WTC11 (cell line): ENCODE data around the gene FERMT2. TPM values are rescaled to one million over a fixed set of nuclear protein-coding genes. Genes with fewer than 3 reads are reported as not detected.

Experiments
- ATAC-seq: fragments of 200-7000 bp; cut with Tn5 transposase; 2 replicates; pipeline ENCODE4 v1.10.0; 2021; ENCODE audit warnings: mild to moderate bottlenecking, moderate library complexity
- CTCF ChIA-PET: fragments of 300-600 bp; sonication (Branson Sonifier 250); formaldehyde crosslinking; loops from one replicate; lab custom pipeline; 2021; ENCODE audit warnings: antibody characterized with exemption; lab: Charles Lee
- POLR2A ChIA-PET: fragments of 350-600 bp; sonication (Branson Sonifier 250); formaldehyde crosslinking; loops from one replicate; lab custom pipeline; 2021; ENCODE audit warnings: antibody characterized with exemption; lab: Charles Lee
- DNase-seq: peaks from one replicate; pipeline ENCODE4 v3.0.0; 2021; ENCODE audit warnings: low spot score
- H3K27ac Mint-ChIP-seq: 2 replicates; pipeline ENCODE4 v1.8.0; 2021; ENCODE audit warnings: mixed read lengths
- H3K27me3 Mint-ChIP-seq: 2 replicates; pipeline ENCODE4 v1.8.0; 2021; ENCODE audit warnings: low read depth, mild to moderate bottlenecking, moderate library complexity, mixed read lengths
- H3K36me3 Mint-ChIP-seq: 2 replicates; pipeline ENCODE4 v1.8.0; 2021; ENCODE audit warnings: mixed read lengths
- H3K4me1 Mint-ChIP-seq: 2 replicates; pipeline ENCODE4 v1.8.0; 2022; ENCODE audit warnings: mixed read lengths
- H3K4me3 Mint-ChIP-seq: 2 replicates; pipeline ENCODE4 v1.8.0; 2021; ENCODE audit warnings: mild to moderate bottlenecking, moderate library complexity, mixed read lengths
- H3K9me3 Mint-ChIP-seq: 2 replicates; pipeline ENCODE4 v1.8.0; 2021; ENCODE audit warnings: mixed read lengths
- CBFB ChIP-seq: sonication (generic); formaldehyde crosslinking; IDR thresholded peaks from 2 replicates; pipeline ENCODE4 v1.8.1; 2022; ENCODE audit warnings: mild to moderate bottlenecking, low read depth, missing genetic modification reagents
- HMGA2 ChIP-seq: fragments of 250-450 bp; sonication (Bioruptor Pico); IDR thresholded peaks from 2 replicates; pipeline ENCODE4 v1.4.0; 2021; ENCODE audit warnings: mild to moderate bottlenecking, moderate library complexity
- MYBL2 ChIP-seq: sonication (generic); formaldehyde crosslinking; IDR thresholded peaks from 2 replicates; pipeline ENCODE4 v1.8.1; 2023; ENCODE audit warnings: mild to moderate bottlenecking, moderate library complexity, missing genetic modification reagents
- OVOL2 ChIP-seq: fragments of 250-450 bp; sonication (Bioruptor Pico); IDR thresholded peaks from 2 replicates; pipeline ENCODE4 v1.9.0; 2021; ENCODE audit warnings: mild to moderate bottlenecking, borderline replicate concordance
- RELA ChIP-seq: sonication (generic); formaldehyde crosslinking; IDR thresholded peaks from 2 replicates; pipeline ENCODE4 v1.8.1; 2022; ENCODE audit warnings: missing genetic modification reagents, mild to moderate bottlenecking, borderline replicate concordance
- SMAD3 ChIP-seq: sonication (generic); formaldehyde crosslinking; IDR thresholded peaks from 2 replicates; pipeline ENCODE4 v1.8.0; 2022; ENCODE audit warnings: missing genetic modification reagents, mild to moderate bottlenecking, borderline replicate concordance
- ZNF121 ChIP-seq: sonication (generic); formaldehyde crosslinking; IDR thresholded peaks from 2 replicates; pipeline ENCODE4 v1.8.0; 2023; ENCODE audit warnings: missing genetic modification reagents
- ZNF138 ChIP-seq: sonication (generic); formaldehyde crosslinking; conservative IDR thresholded peaks from 2 replicates; pipeline ENCODE4 v1.8.1; 2022; ENCODE audit warnings: mild to moderate bottlenecking, moderate library complexity, missing genetic modification reagents
- ZNF219 ChIP-seq: sonication (generic); formaldehyde crosslinking; IDR thresholded peaks from 2 replicates; pipeline ENCODE4 v1.8.0; 2023; ENCODE audit warnings: missing genetic modification reagents, mild to moderate bottlenecking, borderline replicate concordance
- ZNF396 ChIP-seq: fragments of 250-450 bp; sonication (Bioruptor Pico); IDR thresholded peaks from 2 replicates; pipeline ENCODE4 v1.8.0; 2021; ENCODE audit warnings: mild to moderate bottlenecking, moderate library complexity, borderline replicate concordance
- total RNA-seq: library from RNA; stranded (reverse); gene quantifications from 3 replicates; pipeline ENCODE4 v1.2.3, GENCODE V29; 2021
- TF ChIP-seq, protein P1 (sequence below): sonication (generic); formaldehyde crosslinking; IDR thresholded peaks from 2 replicates; pipeline ENCODE4 v1.8.0; 2022; ENCODE audit warnings: mild to moderate bottlenecking, missing genetic modification reagents
- TF ChIP-seq, protein P2 (sequence below): fragments of 250-450 bp; sonication (Bioruptor Pico); IDR thresholded peaks from 2 replicates; pipeline ENCODE4 v1.9.0; 2021; ENCODE audit warnings: moderate library complexity, mild to moderate bottlenecking, inconsistent platforms, borderline replicate concordance
- TF ChIP-seq, protein P3 (sequence below): sonication (generic); formaldehyde crosslinking; IDR thresholded peaks from 2 replicates; pipeline ENCODE4 v1.8.0; 2022; ENCODE audit warnings: mild to moderate bottlenecking, missing genetic modification reagents
- TF ChIP-seq, protein P4 (sequence below): fragments of 250-450 bp; sonication (Bioruptor Pico); conservative IDR thresholded peaks from 2 replicates; pipeline ENCODE4 v1.9.0; 2021; ENCODE audit warnings: mild to moderate bottlenecking
- TF ChIP-seq, protein P5 (sequence below): fragments of 250-450 bp; sonication (Bioruptor Pico); IDR thresholded peaks from 2 replicates; pipeline ENCODE4 v2.1.2; 2022; ENCODE audit warnings: mild to moderate bottlenecking, moderate library complexity
- TF ChIP-seq, protein P6 (sequence below): sonication (generic); formaldehyde crosslinking; IDR thresholded peaks from 2 replicates; pipeline ENCODE4 v1.8.1; 2022; ENCODE audit warnings: missing genetic modification reagents, borderline replicate concordance

Gene FERMT2
- total RNA-seq, 1 experiment from 2014 or later, result 92.8 TPM

DNA sequence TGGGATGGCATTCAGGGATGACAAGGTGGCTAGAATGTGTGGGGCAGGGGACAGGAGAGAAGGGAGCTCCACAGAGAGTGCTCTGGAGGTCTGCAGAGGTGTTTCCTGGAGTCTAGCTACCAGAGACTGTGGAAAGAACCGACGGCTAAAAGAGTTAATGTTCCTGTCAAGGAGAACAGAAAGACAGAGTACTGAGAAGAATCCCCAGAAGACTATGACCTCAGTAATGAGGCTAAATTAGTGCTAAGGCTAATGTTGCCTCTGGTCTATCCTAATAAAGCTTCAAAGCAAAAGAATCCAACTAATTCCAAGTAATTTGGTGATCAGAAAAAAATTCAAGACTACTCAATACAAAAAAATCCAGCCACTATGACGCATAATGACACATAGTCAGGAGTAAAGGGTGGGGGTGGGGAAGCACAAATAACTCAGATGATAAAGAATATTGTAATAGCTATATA lies 44.7 kb downstream of the FERMT2 start:
- Mint-ChIP-seq H3K27ac (peak overlapping the region; percentile 60; the same call in 1 of the 2 replicates), H3K4me1 (peaks cover 31% of the 10 kb centered on the region), H3K9me3 (no peaks in the 10 kb centered on the region), H3K27me3 (no peaks in the 10 kb centered on the region), H3K36me3 (peaks cover 5% of the 10 kb centered on the region), H3K4me3 (no peak overlapping the region)
- POLR2A ChIA-PET, result no interaction called here
- CTCF ChIA-PET, result no interaction called here
- no peak for DNase-seq
- TF ChIP-seq, protein P1, sequence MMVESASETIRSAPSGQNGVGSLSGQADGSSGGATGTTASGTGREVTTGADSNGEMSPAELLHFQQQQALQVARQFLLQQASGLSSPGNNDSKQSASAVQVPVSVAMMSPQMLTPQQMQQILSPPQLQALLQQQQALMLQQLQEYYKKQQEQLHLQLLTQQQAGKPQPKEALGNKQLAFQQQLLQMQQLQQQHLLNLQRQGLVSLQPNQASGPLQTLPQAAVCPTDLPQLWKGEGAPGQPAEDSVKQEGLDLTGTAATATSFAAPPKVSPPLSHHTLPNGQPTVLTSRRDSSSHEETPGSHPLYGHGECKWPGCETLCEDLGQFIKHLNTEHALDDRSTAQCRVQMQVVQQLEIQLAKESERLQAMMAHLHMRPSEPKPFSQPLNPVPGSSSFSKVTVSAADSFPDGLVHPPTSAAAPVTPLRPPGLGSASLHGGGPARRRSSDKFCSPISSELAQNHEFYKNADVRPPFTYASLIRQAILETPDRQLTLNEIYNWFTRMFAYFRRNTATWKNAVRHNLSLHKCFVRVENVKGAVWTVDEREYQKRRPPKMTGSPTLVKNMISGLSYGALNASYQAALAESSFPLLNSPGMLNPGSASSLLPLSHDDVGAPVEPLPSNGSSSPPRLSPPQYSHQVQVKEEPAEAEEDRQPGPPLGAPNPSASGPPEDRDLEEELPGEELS (CRISPR knock-in tag), result no peak
- TF ChIP-seq CBFB (CRISPR knock-in tag), result no peak
- TF ChIP-seq, protein P2, sequence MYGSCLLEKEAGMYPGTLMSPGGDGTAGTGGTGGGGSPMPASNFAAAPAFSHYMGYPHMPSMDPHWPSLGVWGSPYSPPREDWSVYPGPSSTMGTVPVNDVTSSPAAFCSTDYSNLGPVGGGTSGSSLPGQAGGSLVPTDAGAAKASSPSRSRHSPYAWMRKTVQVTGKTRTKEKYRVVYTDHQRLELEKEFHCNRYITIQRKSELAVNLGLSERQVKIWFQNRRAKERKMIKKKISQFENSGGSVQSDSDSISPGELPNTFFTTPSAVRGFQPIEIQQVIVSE (CRISPR knock-in tag), result no peak
- no peak for TF ChIP-seq ZNF138 (CRISPR knock-in tag)
- TF ChIP-seq HMGA2, result no peak
- TF ChIP-seq, protein P3, sequence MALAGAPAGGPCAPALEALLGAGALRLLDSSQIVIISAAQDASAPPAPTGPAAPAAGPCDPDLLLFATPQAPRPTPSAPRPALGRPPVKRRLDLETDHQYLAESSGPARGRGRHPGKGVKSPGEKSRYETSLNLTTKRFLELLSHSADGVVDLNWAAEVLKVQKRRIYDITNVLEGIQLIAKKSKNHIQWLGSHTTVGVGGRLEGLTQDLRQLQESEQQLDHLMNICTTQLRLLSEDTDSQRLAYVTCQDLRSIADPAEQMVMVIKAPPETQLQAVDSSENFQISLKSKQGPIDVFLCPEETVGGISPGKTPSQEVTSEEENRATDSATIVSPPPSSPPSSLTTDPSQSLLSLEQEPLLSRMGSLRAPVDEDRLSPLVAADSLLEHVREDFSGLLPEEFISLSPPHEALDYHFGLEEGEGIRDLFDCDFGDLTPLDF, result no peak
- no peak for TF ChIP-seq RELA
- TF ChIP-seq OVOL2 (CRISPR knock-in tag), result no peak
- no peak for TF ChIP-seq ZNF396 (CRISPR knock-in tag)
- TF ChIP-seq ZNF219 (CRISPR knock-in tag), result no peak
- no peak for ATAC-seq

DNA sequence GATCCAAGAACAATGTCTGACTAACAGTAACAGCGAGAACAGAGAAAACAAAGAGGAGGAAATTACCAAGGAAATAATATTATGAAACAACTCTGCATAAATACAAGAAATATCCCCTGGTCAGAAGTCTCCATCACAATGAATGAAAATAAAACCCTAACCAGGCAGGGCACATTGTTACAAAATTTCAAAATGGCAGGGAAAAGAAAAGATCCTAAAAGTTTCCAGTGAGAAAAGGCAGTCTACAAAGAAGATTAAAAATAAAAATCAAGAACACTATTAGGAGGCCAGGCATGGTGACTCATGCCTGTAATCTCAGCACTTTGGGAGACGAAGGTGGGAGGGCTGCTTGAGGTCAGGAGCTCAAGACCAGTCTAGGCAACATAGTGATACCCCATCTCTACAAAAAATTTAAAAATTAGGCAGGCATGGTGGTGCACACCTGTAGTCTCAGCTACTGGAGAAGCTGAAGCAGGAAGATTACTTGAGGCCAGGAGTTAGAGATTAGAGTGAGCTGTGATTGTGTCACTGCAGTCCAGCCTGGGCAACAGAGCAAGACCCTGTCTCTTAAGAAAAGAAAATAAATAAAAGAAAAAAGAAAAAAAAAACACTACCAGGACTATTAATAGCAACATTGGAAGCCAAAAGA lies 47.8 kb downstream of the FERMT2 start:
- POLR2A ChIA-PET, result no interaction called here
- TF ChIP-seq, protein P4, sequence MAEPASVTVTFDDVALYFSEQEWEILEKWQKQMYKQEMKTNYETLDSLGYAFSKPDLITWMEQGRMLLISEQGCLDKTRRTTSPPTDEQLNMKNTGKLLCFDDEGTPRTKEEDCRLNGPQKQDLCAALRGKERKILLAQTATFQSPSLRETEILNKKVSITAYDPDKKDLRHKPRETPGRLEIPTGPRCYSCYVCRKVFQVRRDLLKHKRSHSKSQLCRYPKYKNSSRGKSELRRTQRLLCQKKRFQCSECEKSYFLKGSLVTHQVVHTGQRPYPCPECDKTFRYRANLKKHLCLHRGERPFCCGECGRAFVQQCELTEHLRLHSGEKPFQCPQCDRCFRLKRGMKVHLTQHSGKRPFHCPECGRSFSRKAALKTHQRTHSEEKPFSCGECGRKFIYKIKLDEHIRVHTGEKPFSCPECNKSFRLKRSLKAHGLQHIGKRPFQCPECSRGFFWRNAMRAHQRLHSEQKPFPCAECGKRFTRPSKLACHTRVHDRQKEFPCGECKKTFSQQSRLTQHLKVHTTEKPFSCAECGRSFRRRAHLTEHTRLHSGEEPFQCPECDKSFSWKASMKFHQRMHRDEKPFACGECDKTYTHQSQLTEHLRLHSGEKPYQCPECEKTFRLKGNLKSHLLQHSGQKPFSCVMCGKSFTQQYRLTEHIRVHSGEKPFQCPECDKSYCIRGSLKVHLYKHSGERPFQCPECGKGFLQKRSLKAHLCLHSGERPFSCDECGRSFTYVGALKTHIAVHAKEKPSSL (CRISPR knock-in tag), result no peak
- TF ChIP-seq ZNF121 (CRISPR knock-in tag), result peak; percentile 45; the same call in 1 of the 2 replicates
- Mint-ChIP-seq H3K4me3 (no peak overlapping the region), H3K27me3 (no peaks in the 10 kb centered on the region), H3K36me3 (no peaks in the 10 kb centered on the region; the same call in 1 of the 2 replicates), H3K27ac (peak overlapping the region; percentile 5), H3K4me1 (peaks cover 28% of the 10 kb centered on the region), H3K9me3 (no peaks in the 10 kb centered on the region)
- no peak for ATAC-seq
- DNase-seq, result no peak
- CTCF ChIA-PET, result no interaction called here

DNA sequence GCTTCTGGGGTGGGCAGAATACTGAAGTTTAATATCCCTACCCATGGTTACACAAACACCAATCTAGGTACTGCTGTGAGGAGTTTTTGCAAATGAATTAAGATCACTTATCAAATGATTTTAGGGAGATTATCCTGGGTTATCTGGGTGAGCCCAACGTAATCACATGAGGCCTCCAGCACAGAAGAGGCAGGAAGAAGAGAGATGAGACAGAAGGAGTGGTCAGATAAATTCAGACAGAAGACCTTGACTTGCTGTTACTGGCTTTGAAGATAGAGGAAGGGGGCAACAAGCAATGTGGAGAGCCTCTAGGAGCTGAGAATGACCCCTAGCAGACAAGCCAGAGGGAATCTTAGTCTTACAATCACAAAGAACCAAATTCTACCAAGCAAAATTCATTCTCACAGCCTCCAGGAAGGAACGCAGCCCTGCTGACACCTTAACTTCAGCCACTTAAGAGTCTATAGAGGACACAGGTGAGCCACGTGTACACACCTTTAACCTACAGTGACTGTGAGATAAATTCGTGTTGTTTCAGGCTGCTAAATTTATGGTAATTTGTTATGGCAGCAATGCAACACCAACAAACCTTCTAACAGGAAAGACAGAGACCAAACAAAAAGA lies 49.4 kb downstream of the FERMT2 start:
- TF ChIP-seq MYBL2 (CRISPR knock-in tag), result no peak
- TF ChIP-seq SMAD3 (CRISPR knock-in tag), result no peak
- TF ChIP-seq ZNF396 (CRISPR knock-in tag), result no peak
- TF ChIP-seq, protein P3, result no peak
- TF ChIP-seq, protein P5, sequence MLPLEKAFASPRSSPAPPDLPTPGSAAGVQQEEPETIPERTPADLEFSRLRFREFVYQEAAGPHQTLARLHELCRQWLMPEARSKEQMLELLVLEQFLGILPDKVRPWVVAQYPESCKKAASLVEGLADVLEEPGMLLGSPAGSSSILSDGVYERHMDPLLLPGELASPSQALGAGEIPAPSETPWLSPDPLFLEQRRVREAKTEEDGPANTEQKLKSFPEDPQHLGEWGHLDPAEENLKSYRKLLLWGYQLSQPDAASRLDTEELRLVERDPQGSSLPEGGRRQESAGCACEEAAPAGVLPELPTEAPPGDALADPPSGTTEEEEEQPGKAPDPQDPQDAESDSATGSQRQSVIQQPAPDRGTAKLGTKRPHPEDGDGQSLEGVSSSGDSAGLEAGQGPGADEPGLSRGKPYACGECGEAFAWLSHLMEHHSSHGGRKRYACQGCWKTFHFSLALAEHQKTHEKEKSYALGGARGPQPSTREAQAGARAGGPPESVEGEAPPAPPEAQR, result no peak
- TF ChIP-seq, protein P6, sequence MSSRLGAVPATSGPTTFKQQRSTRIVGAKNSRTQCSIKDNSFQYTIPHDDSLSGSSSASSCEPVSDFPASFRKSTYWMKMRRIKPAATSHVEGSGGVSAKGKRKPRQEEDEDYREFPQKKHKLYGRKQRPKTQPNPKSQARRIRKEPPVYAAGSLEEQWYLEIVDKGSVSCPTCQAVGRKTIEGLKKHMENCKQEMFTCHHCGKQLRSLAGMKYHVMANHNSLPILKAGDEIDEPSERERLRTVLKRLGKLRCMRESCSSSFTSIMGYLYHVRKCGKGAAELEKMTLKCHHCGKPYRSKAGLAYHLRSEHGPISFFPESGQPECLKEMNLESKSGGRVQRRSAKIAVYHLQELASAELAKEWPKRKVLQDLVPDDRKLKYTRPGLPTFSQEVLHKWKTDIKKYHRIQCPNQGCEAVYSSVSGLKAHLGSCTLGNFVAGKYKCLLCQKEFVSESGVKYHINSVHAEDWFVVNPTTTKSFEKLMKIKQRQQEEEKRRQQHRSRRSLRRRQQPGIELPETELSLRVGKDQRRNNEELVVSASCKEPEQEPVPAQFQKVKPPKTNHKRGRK, result no peak
- H3K4me3 Mint-ChIP-seq, result no peak overlapping the region
- H3K27me3 Mint-ChIP-seq, result no peaks in the 10 kb centered on the region
- peak overlapping the region; percentile 63 for H3K27ac Mint-ChIP-seq
- ChIA-PET CTCF (no interaction called here), POLR2A (interaction anchor here (0.6 kb wide), 1 partner anchor 32 kb away, joined by 3 read pairs; no protein-coding TSS in a partner anchor)
- ATAC-seq (peak; percentile 60; the same call in 1 of the 2 replicates), DNase-seq (no peak)
- H3K9me3 Mint-ChIP-seq, result no peaks in the 10 kb centered on the region
- H3K36me3 Mint-ChIP-seq, result no peaks in the 10 kb centered on the region; the same call in 1 of the 2 replicates
- H3K4me1 Mint-ChIP-seq, result peaks cover 30% of the 10 kb centered on the region
